ENCODE data around the gene EBI3.
"Not testable (repeated sequence)": the region's sequence is repeated elsewhere in the genome, so short reads cannot be mapped to it uniquely, and the experiment has no call there.

EBI3 gene

GRCh38 chr19:4234142-4234861 is 5.0 kb downstream of the EBI3 start:
- DNase-seq (ENCODE audit: low read depth): no peak

- no peak for DNase-seq (ENCODE audit: low read depth)
Observed at GRCh38 chr19:4234862-4235201, 5.5 kb downstream of the EBI3 start.

DNA sequence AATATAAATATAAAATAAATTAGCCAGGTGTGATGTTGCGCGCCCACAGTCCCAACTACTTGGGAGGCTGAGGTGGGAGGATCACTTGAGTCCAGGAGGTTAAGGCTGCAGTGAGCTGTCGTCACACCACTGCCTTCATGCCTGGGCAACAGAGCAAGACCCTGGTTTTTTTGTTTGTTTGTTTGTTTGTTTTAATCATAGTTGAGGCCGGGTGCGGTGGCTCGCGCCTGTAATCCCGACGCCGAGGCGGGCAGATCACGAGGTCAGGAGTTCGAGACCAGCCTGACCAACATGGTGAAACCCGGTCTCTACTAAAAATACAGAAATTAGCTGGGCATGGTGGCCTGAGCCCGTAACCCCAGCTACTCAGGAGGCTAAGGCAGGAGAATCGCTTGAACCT is 8.2 kb downstream of the EBI3 start:
- not testable (repeated sequence) for DNase-seq (ENCODE audit: low read depth)

DNA sequence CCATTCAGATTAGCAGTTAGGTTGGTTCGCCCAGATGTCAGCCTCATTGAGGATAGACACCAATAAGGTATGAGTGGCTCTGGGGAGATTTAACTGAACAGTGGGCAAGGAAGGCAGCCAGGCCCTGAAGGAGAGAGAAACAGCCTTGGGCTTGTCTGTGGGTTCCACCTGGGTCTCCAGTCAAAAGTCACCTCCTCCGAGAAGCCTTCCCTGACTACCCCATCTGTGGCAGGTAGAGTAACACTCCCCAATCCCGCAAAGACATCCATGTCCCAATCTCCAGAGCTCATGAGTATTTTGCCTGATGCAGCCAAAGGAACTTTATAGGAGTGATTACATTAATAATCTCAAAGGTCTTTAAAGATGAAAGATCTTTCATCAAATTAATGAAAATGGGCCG is 9.5 kb downstream of the EBI3 start:
- DNase-seq (ENCODE audit: low read depth): no peak

- no peak for DNase-seq (ENCODE audit: low read depth)
Observed at GRCh38 chr19:4241824-4242430, 12.6 kb downstream of the EBI3 start.

- not testable (repeated sequence) for DNase-seq (ENCODE audit: low read depth)
Observed at GRCh38 chr19:4245938-4246337, 16.6 kb downstream of the EBI3 start.

GRCh38 chr19:4246767-4247593 is 17.7 kb downstream of the EBI3 start, which contains the start of gene YJU2:
Gene YJU2 (plus strand): TSS chr19:4247080. CDS start chr19:4247147, 67 bp downstream.
- peak; percentile 99 for DNase-seq (ENCODE audit: low read depth)

DNA sequence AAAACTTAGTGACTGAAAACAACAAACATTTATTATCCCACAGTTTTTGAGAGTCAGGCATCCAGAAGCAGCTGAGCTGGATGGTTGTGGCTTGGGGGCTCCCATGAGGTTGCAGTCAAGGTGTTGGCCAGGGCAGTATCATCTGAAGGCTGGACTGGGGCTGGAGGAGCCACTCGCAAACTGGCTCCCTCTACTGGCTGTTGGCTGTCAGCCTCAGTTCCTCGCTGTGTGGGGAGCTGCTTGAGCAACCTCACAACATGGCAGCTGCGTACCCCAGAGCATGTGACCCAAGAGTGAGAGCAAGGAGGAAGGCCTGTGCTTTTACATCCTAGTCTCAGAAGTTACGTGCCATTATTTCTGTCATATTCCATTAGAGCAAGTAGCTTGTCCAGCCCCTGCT is 27.2 kb downstream of the EBI3 start:
- no peak for DNase-seq (ENCODE audit: low read depth)

GRCh38 chr19:4257025-4257424 is 27.7 kb downstream of the EBI3 start:
- no peak for DNase-seq (ENCODE audit: low read depth)

GRCh38 chr19:4258181-4258580 is 28.9 kb downstream of the EBI3 start:
- DNase-seq (ENCODE audit: low read depth): no peak

DNA sequence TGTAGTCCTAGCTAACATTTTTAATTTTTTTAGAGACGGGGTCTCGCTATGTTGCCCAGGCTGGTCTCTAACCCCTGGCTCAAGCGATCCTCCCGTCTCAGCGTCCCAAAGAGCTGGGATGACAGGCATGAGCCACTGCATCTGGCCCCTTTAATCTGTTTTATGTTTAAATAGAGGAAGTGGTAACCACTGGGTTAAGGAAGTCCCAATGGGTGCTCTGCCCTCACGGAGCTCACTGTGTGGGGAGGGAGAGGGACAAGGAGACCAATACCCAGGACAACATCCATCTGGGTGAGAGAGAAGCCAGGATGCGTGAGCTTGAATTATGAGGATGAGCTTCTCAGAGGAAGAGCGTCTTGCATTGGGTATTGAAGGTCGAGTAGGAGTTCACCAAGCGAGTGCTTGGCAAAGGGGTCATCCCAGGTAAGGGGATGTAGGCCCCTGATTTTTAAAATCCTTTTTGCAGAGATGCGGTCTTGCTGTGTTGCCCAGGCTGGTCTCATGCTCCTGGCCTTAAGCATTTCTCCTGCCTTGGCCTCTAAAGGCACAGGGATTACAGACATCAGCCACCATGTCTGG is 31.4 kb downstream of the EBI3 start:
- DNase-seq (ENCODE audit: low read depth): no peak

- DNase-seq (ENCODE audit: low read depth): no peak
Observed at GRCh38 chr19:4264812-4265211, 35.5 kb downstream of the EBI3 start.

- DNase-seq (ENCODE audit: low read depth): no peak
Observed at GRCh38 chr19:4266253-4267000, 37.1 kb downstream of the EBI3 start.

GRCh38 chr19:4267101-4267900 is 38.0 kb downstream of the EBI3 start:
- DNase-seq (ENCODE audit: low read depth): no peak

- no peak for DNase-seq (ENCODE audit: low read depth)
Observed at GRCh38 chr19:4267901-4268815, 38.8 kb downstream of the EBI3 start.

GRCh38 chr19:4268816-4269430 is 39.6 kb downstream of the EBI3 start:
- DNase-seq (ENCODE audit: low read depth): no peak

- DNase-seq (ENCODE audit: low read depth): no peak
Observed at GRCh38 chr19:4272894-4273293, 43.6 kb downstream of the EBI3 start.

DNA sequence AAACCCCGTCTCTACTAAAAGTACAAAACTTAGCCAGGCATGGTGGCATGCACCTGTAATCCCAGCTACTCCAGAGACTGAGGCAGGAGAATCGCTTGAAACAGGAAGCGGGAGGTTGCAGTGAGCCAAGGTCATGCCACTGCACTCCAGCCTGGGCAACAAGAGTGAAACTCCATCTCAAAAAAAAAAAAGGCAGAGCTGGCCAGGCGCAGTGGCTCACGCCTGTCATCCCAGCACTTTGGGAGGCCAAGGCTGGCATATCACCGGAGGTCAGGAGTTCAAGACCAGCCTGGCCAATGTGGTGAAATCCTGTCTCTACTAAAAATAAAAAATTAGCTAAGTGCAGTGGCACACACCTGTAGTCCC is 45.0 kb downstream of the EBI3 start:
- not testable (repeated sequence) for DNase-seq (ENCODE audit: low read depth)

DNA sequence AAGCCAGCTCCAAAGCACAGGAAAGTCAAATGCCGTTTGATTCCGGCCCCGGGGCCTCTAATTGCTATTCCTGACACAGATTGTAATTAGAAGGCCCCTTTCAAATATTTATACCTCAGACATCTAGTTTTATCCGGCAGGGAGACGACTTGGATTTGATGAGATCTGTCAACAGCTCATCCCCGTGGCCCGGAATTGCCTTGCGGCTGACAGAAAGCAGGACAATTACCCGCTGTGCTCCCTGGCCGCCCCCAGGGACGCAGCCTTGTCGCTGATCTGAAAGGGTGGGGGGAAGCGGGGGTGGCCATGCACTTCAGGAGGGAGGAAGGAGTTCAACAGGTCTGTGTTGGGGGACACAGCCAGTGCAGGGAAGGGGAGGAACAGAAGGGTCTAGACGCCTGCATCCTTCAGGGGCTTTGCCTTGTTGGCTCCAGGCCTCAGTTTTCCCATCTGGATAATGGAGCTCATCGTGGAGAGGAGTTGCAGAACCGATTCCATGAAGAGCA is 47.9 kb downstream of the EBI3 start:
- no peak for DNase-seq (ENCODE audit: low read depth)

All from stromal cell of bone marrow (primary cell).